Activated T-cell treated with anti-CD3 and anti-CD28 coated beads, Interleukin-2, amount 50 U/mL, for 48 hours (primary cell): ENCODE results near the gene CAPN2.
A peak's percentile ranks its signal among the peaks of the same experiment; 100 is the strongest.

Source experiments
- DNase-seq, 2 experiments: peaks; one replicate each; pipeline ENCODE4 v3.0.0-alpha.2; 2020

Gene CAPN2

GRCh38 chr1:223702735-223703667, 9.3 kb upstream of the CAPN2 start:
- DNase-seq = no peak

DNA sequence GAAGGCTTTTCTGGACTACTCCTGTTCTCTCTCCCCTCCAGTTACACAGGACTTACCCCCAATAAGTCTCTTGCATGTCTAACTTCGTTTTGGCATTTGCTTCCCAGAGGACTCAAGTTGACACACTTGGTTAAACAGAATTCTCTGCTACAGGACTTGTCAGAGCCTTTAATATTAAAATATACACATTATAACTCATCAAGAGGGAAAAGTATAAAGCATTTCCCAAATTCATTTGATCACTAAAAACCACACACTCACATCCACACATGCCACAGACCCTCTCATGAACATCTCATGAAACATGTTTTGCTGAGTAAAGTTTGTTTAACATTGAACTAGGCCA, 8.7 kb upstream of the CAPN2 start:
- no peak for DNase-seq

GRCh38 chr1:223704921-223705878, 7.1 kb upstream of the CAPN2 start:
- no peak for DNase-seq

- no peak for DNase-seq
Observed at GRCh38 chr1:223706077-223706973, 6.0 kb upstream of the CAPN2 start.

- DNase-seq = no peak
Observed at GRCh38 chr1:223707256-223708000, 4.9 kb upstream of the CAPN2 start.

GRCh38 chr1:223708001-223708359, 4.4 kb upstream of the CAPN2 start:
- no peak for DNase-seq

DNA sequence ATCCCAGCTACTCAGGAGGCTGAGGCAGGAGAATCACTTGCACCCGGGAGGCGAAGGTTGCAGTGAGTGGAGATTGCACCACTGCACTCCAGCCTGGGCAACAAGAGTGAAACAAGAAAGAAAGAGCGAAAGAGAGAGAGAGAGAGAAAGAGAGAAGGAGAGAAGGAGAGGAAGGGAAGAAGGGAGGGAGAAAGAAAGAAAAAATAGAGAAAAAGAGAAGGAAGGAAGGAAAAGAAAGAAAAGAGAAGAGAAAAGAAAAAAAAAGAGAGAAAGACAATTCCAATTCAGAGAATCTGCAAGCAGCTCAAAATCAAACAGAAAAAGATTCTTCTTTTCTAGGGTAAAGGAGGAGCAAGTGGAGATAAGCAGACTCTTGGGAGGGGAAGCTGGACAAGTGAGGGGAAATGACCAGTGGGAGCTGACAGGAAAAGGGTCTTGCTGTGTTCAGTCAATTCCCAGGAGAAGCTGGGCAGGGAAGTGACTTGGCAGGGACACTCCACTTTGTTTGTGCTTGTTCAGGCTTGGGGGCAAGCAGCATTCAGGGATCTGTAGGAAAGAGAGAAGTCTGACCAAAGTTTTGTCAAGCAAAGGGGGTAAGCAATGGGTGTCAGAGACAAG, 3.6 kb upstream of the CAPN2 start:
- no peak for DNase-seq

DNA sequence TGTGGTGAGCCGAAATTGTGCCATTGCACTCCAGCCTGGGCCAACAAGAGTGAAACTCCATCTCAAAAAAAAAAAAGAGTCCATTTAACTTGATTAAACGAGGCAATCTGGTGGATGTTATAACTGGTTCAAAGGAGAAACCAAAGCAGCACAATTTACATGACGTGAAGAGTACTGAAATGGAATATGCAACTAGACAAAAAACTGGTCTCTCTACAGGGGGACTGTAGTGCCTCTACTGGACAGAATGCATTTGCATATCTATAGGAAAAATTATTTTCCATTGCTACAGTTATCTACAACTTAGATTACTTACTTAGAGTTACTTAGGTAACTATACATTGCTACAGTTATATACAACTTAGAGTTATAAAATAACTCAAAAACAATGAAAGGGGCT, 2.7 kb upstream of the CAPN2 start:
- DNase-seq = no peak

GRCh38 chr1:223710179-223711133, 1.9 kb upstream of the CAPN2 start:
- no peak for DNase-seq

- DNase-seq = no peak
Observed at GRCh38 chr1:223711173-223711572, 1.2 kb upstream of the CAPN2 start.

- DNase-seq = no peak
Observed at GRCh38 chr1:223711747-223712193, 569 bp upstream of the CAPN2 start.

DNA sequence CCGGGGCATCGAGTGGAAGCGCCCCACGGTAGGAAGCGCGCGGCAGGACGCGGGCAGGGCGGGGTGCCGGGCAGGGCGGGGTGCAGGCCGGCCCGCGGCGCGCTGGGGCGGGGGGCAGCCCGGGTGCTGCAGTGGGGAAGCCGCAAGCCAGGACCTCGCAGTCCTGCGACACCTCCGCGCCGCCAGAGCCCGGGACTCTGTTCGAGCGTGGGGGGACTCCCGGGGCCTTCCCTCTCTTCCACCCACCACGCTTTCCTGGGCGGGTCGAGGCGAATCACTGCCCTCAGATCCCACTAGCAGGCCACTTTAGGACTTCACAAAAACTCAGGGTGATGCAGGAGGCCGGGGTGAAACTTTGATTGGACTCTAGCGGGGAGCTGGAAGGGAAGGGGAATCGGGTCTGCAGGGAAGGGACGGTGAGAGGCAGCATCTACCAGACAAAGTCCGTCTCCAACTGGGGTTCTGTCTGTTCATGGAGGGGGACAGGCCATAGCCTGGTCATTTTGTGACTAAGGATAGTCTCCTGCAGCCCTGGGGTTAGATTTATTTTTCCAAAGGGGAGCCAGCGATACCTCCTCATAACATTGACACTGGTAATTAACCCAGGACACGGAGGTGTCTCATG, 623 bp downstream of the CAPN2 start:
- peak; percentile 62 to 63 for DNase-seq

DNA sequence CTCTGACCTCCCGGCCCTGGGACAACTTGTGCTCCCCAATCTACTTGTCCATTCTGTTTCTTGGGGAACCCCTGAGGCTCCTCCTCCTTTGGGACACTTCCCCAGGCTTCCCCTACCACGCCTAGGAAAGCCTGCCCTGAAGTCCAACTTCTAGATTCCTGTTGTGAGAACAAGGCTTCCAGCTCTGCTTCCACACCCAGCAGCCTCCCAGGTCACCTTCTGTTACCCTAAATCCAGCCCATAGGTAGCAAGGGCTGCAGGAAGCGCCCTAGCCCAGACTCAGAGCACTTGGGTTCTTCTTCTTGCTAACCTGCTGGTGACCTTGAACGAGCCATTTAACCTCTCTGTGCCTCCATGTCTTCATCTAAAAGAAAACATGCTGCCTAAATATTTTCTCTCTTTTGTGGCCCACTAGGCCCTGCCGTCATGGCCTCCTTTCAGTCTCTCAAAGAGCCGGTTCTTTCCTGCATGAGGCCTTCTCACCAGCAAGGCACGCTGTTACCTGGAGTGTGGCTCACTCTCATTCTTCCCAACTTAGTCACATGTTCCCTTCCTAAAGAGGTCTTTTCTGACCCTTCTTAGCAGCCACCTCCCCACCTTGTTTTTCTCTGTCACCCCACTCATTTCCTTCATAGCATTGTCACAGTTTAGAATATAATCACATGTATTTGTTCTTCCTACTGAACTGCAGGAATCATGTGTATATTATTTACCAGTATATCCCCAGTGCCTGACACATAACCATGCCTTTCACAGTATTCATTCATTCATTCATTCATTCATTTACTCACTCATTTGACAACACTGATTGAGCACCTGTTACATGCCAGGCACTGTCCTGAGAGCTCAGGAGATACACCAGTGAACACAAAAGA, 1.4 kb downstream of the CAPN2 start:
- DNase-seq = peak in 1 of 2 experiments; percentile 40

GRCh38 chr1:223714421-223714724, 2.0 kb downstream of the CAPN2 start:
- DNase-seq = no peak

GRCh38 chr1:223714849-223715603, 2.7 kb downstream of the CAPN2 start:
- DNase-seq = no peak

DNA sequence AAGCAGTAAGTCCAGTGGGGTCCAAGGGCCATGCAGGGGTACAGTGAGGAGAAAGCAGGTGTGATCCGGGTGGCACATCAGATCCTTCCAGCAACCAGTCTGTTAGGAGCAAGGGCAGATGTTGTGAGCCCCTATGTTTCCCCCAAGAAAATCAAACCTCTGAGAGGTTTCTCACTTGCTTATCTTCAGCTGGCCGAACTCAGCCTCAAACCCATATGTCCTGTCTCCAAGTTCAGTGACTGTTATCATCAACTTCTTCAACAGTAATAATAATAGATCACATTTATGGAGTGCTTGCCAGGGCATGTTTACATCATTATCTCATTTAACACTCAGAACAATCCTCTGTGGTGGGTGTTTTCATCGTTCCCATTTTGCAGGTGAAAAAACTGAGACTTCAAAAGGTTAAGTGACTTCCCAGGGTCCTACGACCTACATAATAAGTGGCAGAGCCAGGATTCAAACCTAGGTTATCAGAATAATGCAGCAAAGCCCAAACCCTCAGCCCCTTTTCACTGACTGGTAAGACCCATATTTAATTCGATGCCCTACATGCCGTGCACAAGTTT, 3.3 kb downstream of the CAPN2 start:
- no peak for DNase-seq

GRCh38 chr1:223716302-223716862, 4.0 kb downstream of the CAPN2 start:
- DNase-seq = peak; percentile 58 to 59
